Measurements from ENCODE around the gene SCAF11. TPM values are rescaled to one million over a fixed set of nuclear protein-coding genes. Genes with fewer than 3 reads are reported as not detected.

SCAF11 gene
- total RNA-seq, 2 experiments from 2014 or later: 130 TPM

DNA sequence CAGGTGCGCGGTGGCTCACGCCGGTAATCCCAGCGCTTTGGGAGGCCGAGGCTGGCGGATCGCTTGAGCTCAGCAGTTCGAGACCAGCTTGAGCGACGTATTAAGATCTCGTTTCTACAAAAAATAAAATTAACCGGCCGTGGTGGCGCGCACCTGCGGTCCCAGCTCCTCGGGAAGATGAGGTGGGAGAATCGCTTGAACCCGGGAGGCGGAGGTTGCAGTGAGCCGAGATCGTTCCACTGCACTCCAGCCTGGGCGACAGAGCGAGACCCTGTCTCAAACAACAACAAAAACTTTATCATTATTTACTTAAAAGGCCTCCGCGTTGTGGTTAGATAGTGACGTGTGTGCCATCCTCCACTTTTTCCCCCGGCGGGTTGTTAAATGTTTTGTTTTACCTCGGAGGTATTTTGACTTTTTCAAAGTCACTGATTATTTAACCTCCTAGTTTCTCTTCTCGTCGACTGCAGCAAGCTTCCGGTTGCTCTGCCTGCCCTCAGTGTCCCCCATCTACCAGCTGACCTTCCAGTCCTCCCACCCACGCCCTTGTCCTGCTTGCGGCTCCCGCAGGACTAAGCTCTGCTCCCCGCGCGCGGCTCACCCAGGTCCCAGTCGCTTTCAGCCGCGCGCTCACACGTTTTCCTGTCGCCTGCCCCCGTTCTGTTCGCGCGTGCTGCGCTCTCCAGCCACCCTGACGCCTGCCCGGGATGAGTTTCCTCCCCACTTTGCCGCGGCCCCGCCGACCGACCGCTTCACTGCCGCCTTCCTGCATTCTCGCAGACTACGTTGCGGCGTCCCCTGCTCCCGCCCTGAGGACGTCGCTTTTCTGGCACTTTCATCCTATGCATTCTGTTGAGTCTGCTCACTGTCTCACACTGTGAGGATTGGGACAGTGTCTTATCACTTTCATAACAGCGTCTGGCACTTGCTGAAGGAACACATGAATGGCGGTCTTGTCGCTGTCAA, 1.2 kb upstream of the SCAF11 start:
- POLR2A ChIA-PET: interaction anchor here (0.6 to 2.0 kb wide), 18 partner anchors 9 to 1751 kb away, joined by 3 to 13 read pairs (median 4); partner anchors contain the start of gene SLC38A1
- peaks cover 28% of the 10 kb centered on the region for H3K4me1 ChIP-seq (ENCODE audit: insufficient read depth, low read length, poor library complexity, severe bottlenecking)
- TF ChIP-seq CTCF (conservative IDR thresholded peaks at IDR 0.05; ENCODE audit: low read length): no peak
- no peak for TF ChIP-seq EZH2phosphoT487 (IDR thresholded peaks at IDR 0.05; ENCODE audit: borderline replicate concordance, low read depth, low read length)
- H3K9me2 ChIP-seq (ENCODE audit: insufficient read depth, low read length): no peaks in the 10 kb centered on the region
- no peaks in the 10 kb centered on the region for H3K9me3 ChIP-seq (ENCODE audit: low read length)
- intact Hi-C loops (cut with micrococcal nuclease; ENCODE audit: unreplicated experiment): loop anchor here (1.0 to 5.0 kb wide), 4 partner anchors 80 to 1226 kb away; partner anchors contain the start of gene SLC38A2
- H3K4me3 ChIP-seq (ENCODE audit: low read depth, low read length, poor library complexity, severe bottlenecking): peak overlapping the region; percentile 78
- CTCF ChIA-PET (ENCODE audit: unreplicated experiment): interaction anchor here (0.5 kb wide), 1 partner anchor 392 kb away, joined by 6 read pairs; no protein-coding TSS in a partner anchor
- H3K27ac ChIP-seq (ENCODE audit: low read depth, low read length, poor library complexity, severe bottlenecking): peak overlapping the region; percentile 92
- peak; percentile 86 for DNase-seq (ENCODE audit: low spot score)
- H3K4me2 ChIP-seq (ENCODE audit: low read length): peak overlapping the region; percentile 80
- peak overlapping the region; percentile 90 for H2AFZ ChIP-seq (ENCODE audit: low read length)
- H3K36me3 ChIP-seq (ENCODE audit: insufficient read depth, low read length): peaks cover 12% of the 10 kb centered on the region
- H4K20me1 ChIP-seq (ENCODE audit: insufficient read depth, low read length): peaks cover 21% of the 10 kb centered on the region
- no TSS peak for BruUV-seq (replicated peaks)
- H3K79me2 ChIP-seq (ENCODE audit: insufficient read depth, low read depth, low read length): peaks cover 44% of the 10 kb centered on the region

DNA sequence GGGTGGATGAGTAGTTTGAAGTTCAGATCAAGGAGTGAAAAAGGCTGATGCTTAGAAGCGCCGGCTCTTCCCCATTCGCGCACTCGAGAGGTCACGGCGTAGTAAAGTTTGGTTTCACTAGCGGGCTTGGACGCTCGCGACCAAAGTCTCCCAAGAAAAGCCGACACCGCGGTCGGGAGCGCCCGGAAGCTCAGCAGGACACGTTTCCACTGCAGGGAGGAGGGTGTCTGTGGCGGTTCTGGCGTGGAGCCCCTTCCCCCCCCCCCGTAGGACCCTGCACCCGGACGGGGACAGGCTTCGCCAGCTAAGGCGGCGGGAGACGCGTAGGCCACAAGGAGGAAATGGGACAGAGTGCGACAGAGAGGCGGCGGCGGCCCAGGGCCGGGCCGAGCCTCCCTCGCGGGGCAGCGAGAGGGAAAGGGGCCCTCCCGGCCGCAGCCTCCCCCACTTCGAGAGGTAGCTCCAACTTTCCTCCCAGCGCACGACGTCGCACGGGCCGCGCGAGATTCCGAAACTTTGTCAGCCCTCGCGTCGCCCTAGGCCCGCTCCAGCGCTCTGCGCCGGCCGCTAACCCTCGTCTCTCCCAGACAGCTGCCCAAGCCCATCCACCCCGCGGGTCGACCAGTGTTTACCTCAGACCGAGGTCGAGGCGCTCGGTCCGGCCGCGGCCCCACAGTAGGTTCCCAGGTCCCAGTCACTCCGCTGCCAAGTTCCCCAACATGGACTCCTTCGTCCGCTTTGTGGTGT, 480 bp downstream of the SCAF11 start:
- ChIA-PET POLR2A (interaction anchor here (0.6 to 1.4 kb wide), 5 partner anchors 54 to 1375 kb away, joined by 3 to 4 read pairs (median 3); no protein-coding TSS in a partner anchor), CTCF (ENCODE audit: unreplicated experiment) (interaction anchor here (0.6 kb wide), 1 partner anchor 259 kb away, joined by 3 read pairs; no protein-coding TSS in a partner anchor)
- Histone ChIP-seq H3K9me3 (ENCODE audit: low read length) (peaks cover 11% of the 10 kb centered on the region; the same call in 1 of the 2 replicates), H4K20me1 (ENCODE audit: insufficient read depth, low read length) (peaks cover 29% of the 10 kb centered on the region), H3K9me2 (ENCODE audit: insufficient read depth, low read length) (no peaks in the 10 kb centered on the region), H3K79me2 (ENCODE audit: insufficient read depth, low read depth, low read length) (peaks cover 60% of the 10 kb centered on the region), H3K36me3 (ENCODE audit: insufficient read depth, low read length) (peaks cover 29% of the 10 kb centered on the region), H3K4me2 (ENCODE audit: low read length) (peak overlapping the region; percentile 80), H3K27ac (ENCODE audit: low read depth, low read length, poor library complexity, severe bottlenecking) (peak overlapping the region; percentile 83), H3K4me3 (ENCODE audit: low read depth, low read length, poor library complexity, severe bottlenecking) (peak overlapping the region; percentile 78), H2AFZ (ENCODE audit: low read length) (peak overlapping the region; percentile 22; the same call in 1 of the 2 replicates), H3K4me1 (ENCODE audit: insufficient read depth, low read length, poor library complexity, severe bottlenecking) (peaks cover 45% of the 10 kb centered on the region)
- intact Hi-C loops (cut with micrococcal nuclease; ENCODE audit: unreplicated experiment): loop anchor here (1.0 to 5.0 kb wide), 8 partner anchors 119 to 1227 kb away; partner anchors contain the start of genes ANO6 and SLC38A2
- DNase-seq (ENCODE audit: low spot score): peak; percentile 80
- TF ChIP-seq EZH2phosphoT487 (IDR thresholded peaks at IDR 0.05; ENCODE audit: borderline replicate concordance, low read depth, low read length) (no peak), CTCF (conservative IDR thresholded peaks at IDR 0.05; ENCODE audit: low read length) (no peak)
- BruUV-seq (replicated peaks): no TSS peak
